Limb (tissue), 2 donors: ENCODE results near the gene MESD.

Experiments used
- DNase-seq, 2 donors: peaks; one replicate each; pipeline ENCODE4 v3.0.0-alpha.2; 2016; ENCODE audit errors: extremely low spot score in 2 of 2

MESD gene

DNA sequence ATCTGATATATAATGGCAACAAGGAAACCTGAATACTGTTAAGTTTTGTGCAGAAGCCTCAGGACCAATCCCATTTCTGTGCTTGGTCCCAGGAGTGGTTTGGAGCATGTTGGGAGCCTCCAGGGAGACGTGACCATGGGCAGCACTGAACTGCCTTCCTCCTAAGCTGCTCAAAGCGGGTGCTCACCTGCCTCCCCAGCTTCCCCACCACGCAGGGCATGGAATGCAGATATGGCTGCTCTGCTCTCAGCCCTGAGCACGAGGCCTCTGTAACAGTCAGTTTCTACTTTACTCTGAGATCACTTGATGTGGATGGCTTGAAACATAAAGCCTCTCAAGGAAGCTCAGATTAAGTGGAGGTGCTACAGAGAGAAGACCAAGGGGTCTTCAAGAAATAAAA lies 49.3 kb downstream of the MESD start:
- no peak for DNase-seq

DNA sequence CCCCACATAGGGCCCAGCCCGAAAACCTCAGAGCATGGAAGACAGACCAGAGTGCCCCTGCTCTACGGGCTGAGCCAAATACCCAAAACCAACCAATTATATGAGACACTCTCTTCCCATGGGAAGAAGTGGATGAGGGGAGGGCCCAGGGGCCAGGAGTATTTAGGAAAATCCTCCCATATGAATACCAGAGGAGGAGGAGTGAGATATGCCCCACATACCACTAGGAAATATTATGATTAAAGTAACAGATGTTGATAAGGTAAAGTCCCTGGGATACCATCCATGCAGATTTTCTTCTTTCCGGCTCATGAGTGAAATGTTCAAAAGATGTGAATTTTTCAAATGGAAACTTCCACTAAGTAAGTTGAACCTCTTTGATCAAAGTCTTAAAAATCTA lies 50.4 kb downstream of the MESD start:
- DNase-seq, result no peak

DNA sequence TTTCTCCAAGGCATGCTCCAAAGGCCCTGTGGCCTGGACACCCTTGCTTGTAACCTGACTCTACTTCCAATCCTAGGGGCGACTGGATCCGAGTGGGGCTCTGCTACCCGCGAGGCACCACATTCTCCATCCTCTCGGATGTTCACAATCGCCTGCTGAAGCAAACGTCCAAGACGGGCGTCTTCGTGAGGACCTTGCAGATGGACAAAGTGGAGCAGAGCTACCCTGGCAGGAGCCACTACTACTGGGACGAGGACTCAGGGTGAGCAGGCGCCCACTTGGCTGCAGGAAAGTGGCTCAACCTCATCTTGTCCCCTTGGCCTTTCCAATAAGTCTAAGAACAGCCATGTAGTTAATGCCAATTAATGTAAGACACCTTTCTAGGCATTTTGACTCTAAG lies 51.9 kb downstream of the MESD start:
- DNase-seq, result no peak

DNA sequence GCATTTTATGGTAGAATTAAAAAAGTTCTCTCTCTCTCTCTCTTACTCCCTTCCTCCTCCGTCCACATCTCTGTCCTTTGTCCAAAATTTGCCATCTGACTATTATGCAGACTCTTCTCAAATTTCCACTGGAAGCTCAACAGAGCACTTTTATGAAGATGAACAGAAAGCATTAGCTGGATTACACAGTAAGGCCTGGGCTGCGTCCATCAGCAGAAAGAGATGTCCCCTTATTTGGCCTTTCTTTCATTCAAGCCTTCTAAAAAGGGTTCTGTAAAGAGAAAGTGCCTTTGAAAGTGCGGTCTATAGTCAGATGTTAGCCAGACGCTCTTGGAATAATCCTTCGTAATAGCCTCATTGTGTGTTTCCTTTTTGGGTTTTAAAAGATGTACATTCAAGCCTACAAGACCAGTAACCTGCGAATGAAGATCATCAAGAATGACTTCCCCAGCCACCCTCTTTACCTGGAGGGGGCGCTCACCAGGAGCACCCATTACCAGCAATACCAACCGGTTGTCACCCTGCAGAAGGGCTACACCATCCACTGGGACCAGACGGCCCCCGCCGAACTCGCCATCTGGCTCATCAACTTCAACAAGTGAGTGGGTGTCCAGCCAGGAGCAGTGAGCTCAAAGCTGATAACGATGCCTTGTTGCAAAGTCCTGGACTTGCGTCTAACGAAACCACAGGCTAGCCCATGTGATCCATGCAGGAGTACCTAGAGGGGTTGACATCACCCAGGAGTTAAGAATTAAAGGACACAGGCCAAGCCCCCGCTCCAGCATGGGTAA lies 53.1 kb downstream of the MESD start:
- no peak for DNase-seq

DNA sequence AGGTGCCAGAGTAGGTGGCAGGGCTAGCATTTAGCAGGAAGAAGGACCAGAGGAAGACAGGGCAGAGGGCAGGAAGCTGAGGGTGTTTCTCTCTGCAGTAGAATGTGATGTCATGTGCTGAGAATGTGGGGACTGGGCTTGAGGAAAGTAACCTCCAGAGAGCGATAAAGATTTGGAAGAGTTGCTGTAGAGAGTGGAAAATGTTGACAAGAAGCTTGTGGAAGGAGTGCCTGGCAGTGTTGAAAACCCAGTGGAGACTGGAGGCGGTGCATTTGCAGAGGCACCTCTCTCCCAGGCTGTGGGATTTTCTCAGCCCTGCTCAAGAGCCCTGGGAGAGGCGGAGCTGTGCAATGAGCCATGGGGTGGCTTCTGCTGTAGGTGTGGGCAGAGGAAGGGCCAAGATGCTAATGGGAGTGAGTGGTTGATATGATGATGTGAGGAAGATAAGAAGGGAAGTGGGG lies 54.8 kb downstream of the MESD start:
- DNase-seq, result peak in 1 of 2 donors; percentile 47

DNA sequence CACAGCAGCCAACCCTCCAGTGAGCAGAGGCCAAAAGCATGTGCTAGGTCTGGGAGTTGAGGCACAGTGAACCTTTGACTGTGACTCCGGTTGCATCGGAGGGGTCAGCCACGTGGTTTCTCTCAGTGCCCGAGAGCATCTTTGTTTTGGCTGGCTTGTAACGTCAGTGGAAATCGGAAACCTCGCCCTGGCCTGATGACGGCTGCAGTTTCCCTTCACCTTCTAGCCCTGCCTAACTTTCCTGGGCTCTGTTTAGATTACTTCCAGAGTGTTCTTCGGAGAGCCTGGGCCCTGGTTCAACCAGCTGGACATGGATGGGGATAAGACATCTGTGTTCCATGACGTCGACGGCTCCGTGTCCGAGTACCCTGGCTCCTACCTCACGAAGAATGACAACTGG lies 56.6 kb downstream of the MESD start:
- peak; percentile 38 to 40 for DNase-seq

DNA sequence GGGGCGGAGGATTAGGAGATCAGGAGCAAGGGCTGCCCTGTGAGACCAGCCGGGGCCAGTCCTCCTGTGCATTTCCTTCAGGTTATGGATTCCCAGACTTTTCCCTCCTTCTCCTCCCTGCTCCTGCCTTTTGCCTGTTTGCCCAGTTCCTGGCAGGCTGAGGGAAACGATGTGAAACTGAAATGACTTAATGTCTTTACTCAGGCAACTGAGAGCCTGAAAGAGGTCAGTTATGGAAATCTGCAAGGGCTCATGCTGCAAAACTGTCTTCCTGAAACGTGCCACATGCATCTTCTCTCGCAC lies 57.2 kb downstream of the MESD start:
- DNase-seq, result no peak

DNA sequence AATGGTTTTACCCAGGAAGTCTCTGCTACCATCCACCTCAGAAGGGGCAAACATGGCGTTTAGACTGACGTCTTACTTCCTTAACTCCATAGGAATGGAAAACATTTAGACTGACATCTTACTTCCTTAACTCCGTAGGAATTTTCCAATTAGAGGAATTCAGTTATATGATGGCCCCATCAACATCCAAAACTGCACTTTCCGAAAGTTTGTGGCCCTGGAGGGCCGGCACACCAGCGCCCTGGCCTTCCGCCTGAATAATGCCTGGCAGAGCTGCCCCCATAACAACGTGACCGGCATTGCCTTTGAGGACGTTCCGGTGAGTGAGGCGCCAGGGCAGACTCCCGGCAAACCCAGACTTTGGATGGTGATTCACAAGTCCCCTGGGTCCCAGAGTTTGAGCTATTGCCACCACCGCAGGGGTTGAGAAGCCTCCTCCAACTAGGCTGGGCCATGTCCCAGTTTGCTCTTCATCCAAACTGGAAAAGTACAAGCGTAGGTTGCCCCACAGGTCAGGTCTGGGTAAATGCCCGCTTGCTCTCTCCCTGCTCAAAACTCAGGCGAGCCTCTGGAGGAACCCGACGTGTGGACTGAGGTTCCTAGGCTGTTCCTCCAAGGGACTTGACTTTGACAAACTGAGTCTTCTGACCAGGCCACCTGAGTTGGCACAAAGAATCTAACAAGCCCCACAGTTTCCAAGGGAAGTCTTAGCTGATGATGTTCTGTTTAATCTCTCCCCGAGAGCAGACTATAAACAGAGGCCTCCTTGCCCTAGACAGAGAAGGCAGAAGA lies 57.7 kb downstream of the MESD start:
- DNase-seq, result no peak

DNA sequence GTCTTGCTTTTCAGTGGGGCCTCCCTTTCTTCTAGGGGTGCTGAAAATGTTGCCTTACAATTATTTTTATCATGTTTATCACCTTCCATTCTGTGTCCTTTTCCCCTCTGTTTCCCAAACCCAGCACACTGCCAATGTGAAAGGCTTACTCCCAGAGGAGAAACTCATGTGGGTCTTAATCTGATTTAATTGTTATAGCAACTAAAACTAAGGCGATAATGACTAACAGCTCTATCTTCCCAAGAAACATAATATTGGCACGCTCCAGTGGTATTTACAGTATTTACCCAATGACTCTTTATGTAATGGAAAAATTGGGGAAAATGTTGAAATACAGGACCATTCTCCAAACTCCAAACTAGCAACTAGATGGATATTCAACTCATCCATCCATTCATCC lies 58.4 kb downstream of the MESD start:
- DNase-seq, result no peak

DNA sequence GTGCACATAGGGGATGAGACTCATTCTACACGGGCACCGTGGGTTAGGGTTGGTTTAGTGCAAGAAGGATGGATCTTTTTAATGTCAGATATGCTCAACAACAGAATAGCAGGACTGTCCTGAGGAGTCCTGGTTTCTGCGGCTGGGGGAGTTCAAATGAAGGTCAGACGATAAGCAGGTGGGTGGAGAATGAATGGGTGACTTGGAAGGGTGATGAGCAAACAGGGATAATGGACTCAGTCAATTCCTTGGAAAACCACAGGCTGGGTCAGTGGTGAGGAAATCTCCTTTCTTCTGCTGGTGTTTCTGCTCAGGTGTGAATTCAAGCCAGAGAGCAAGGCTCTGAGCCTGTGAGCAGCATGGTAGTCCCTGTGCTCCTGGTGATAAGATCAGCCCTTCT lies 59.9 kb downstream of the MESD start:
- no peak for DNase-seq

DNA sequence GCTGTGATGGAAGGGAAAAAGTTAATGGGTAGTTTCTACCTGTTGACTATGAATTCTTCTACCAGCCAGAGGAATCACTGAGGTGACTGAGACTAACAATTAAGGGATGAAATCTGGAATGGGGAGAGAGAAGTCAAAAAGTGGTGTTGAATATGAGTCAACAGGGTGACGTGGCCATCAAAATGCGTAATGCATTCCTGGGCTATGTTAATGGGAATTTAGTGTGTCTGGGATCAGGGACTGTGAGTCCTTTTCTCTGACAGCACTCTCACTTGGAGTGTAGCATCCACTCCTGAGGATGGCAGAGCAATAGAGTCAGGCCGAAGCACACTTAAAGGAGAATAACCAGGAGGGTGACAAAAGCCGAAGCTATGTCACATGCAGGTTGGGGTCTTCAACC lies 60.4 kb downstream of the MESD start:
- DNase-seq, result no peak

DNA sequence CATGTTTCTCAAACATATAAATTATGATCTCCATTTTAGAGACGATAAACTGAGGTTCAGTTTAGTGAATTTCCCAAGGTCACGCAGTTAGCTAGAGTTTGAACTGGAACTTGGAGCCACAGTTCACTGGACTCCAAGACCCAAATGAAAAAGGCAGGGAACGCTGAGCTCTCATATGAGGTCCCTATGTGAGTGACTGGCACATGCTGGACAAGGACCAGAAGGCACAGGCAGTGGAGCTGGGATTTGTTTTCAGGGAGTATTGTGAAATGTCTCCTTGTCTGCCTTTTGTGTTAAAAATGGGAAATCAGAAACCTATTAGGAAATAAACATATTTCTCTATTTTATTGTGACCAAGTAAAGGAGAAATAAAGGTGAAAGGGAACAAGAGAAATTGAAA lies 63.5 kb downstream of the MESD start:
- no peak for DNase-seq

DNA sequence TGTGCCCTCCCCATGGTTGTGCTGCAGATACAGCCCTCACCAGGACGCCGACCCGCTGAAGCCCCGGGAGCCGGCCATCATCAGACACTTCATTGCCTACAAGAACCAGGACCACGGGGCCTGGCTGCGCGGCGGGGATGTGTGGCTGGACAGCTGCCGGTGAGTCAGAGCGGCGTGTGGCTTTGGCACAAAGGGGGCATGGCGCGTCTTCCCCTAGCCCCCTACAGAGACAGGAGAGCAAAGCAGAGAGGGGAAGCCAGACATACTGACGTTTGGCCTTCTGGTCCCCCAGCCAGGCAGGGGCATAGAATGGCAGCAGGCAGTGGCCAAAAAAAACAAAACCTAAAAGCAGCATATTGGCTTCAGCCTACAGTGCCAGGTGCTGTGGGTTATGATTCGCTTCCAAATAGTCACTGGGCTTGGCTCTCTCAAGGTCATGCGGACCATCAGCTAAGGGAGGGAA lies 64.0 kb downstream of the MESD start:
- no peak for DNase-seq

DNA sequence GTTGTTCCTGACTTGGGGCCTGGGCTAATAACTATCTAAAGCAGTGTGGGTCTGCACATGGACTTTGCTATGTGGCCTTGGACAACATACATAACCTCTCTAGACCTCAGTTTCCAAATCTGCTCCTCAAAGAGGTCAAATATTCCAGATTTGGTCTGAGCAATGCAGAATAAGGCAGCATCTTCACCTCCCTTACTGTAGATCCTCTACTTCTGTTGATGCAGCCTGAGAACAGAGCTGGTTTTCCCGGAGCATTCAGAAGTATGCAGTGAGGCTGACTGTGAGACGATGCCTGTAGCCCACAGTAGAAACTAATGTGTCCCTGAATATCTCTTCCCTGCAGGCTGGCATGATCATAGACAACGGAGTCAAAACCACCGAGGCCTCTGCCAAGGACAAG lies 65.3 kb downstream of the MESD start:
- DNase-seq, result no peak

DNA sequence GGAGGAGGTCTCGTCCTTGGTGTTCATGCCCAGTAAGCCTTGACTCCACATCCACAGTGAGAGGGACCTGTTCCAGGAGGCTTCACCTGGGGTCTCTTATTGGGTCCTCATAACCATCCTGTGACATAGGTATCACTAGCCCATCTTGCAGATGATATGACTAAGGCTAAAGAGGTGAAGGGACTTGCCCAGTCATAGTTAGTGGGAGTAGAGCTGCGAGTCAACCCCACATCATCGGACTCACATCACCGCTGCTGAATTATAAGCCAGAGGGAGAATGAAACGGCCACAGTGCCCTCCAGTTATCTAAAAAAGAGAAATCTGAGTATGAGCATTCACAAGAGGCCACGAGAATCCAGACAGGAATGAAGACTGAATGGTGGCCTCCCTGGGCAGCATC lies 66.0 kb downstream of the MESD start:
- DNase-seq, result no peak

DNA sequence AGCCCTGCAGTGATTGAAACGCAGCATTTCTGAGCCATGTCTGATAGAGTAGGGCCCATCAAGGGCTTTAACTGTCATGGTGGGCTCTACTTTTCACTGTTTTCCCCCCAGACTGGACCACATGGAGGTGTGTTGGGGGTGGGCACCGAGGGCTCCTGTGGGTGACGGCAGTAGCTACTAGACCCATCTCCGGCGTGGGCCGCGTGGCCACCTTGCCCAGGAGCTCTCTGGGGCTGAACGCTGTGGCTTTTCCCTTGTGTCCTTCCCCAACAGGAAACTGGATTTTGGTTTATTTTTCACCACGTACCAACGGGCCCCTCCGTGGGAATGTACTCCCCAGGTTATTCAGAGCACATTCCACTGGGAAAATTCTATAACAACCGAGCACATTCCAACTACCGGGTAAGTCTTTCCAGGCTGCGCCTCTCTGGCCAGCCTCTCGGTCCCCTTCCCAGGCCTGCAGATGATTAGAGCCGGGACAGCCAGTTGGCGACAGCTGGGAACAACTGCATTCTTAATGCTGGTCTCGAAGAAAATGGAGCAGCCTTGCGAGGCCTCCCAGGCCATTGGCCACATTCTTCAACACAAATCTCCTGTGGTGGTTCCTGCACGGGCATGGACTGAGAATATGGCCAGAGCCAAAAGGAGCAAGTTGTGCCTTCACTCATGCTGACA lies 67.7 kb downstream of the MESD start:
- no peak for DNase-seq

DNA sequence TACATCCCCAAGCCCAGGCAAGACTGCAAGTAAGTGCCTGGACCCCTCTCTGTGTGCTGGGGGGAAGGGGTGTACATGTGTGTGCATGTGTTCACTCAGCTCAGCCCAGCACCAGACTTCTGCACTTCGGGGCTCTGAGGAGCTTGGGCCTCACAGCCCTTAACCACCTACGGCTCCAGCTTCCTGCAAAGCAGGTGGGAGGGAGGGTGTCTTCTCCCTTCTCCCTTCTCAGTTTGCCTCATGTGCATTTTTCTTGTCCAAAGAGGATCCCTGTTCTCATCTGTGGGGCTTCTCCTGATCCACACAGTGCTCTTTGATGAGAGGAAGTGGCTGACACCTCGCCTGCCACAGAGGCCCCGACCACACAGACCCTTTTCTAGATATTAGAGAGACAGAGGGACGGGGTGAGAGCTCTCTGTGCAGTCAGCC lies 69.3 kb downstream of the MESD start:
- no peak for DNase-seq

DNA sequence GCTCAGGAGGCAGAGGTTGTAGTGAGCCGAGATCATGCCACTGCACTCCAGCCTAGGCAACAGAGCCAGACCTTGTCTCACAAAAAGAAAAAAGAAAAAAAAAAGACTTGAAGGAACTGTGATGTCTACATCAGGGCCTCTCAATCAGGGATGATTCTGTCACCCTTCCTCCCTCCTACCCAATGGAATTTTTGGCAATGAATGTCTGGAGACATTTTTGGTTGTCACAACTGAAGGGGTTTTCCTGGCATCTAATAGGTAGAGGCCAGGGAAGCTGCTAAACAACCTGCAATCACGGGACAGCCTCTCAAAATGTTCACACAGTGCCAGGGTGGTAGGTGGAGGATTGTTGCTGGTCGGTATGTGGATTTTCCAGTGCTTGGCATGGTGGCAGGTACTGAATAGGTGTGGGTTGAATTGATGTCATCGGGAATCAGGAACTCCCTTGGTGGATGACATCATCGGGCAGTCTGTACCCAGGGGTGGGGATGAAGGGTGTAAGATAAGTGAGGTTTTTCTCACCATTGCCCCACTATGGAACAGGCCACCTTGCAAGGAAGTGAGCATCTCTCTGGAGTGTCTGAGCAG lies 71.3 kb downstream of the MESD start:
- DNase-seq, result no peak

DNA sequence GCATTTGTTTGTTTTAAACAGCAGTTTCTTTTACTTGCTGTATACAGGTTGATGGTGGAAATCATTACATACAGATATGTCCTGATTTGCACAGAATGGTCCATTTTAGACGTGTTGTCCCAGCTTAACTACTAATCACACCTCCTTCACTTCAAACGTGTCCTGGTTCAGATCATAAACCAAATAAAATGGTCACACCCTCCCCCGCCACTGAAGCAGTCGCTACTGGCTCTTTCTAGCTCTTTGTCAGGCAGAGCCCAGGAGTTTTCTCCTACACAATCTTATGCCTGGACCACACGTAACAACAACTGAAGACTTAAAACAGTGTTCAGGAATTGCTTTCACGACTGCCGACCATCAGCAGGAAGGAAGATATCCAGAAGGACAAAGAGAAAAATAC lies 73.6 kb downstream of the MESD start:
- no peak for DNase-seq

DNA sequence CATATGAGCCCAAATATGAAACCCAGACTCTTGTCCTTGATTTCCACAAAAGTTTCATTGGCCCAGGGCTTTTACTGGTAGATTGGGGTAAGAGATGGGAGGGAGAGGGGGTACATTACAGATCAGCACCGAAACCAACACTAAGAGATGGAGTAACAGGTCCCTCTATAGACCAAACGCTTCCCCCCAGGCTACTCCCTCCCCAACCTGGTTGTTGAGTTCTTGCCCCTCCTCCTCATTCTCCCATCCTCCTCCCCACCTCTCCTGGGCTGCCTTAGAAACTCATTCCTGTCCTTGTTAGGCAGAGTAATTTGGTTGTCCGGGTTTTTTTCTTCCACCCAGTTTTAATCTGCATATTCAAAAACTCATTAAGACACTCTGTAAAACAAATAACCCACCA lies 74.1 kb downstream of the MESD start:
- DNase-seq, result no peak

DNA sequence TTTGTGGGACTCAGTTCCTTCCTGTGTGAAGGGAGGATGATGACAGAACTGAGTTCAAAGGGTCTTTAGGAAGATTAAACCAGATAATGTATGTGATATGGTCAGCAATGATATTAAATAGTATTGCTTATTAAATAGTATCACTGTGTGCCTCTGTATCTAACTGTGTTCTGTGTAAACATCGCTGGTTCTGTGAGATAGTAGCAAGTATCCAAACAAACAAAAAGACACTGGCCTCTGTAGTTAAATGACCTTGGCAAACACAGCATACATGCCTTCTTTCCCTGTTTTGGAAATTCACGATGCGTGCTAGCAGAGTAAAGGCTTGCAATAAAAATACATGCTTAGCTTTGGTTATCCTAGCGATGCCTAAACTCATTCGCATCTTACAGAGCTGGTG lies 76.1 kb downstream of the MESD start:
- DNase-seq, result no peak

DNA sequence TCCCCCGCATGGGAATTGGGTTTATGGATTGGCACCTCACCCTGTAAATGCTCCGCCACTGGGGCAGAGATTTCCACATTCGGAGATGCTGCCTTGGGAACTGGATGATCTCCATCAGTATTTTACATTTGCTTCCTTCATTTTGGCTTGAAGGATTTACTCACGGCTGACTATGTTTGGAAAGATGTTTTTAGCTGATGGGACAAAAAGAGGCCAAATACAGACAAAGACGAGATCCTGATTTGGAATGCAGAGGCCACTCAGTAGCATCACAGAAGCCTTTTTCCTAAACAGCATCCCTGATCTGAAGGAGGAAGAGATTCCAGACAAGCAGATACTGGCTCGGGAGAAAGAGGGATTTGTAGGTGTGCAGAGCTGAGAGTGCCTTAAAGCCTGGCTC lies 76.9 kb downstream of the MESD start:
- DNase-seq, result no peak
